ENCODE results near the gene NTN3. TPM values are rescaled to one million over a fixed set of nuclear protein-coding genes. Genes with fewer than 3 reads are reported as not detected.
A peak's percentile ranks its signal among the peaks of the same experiment; 100 is the strongest.

NTN3 gene
- total and polyA plus RNA-seq, 2 of the 4 experiments (the other 2 are of a cell fraction) = 0.18 to 0.38 TPM

- Histone ChIP-seq H2BK15ac (ENCODE audit: low read depth, low read length) (no peak overlapping the region), H3K18ac (ENCODE audit: low read depth, low read length) (no peak overlapping the region), H3K4me2 (ENCODE audit: low read depth, low read length) (no peak overlapping the region), H3K56ac (ENCODE audit: extremely low read depth, insufficient read depth, low read length) (no peak overlapping the region), H3K23ac (ENCODE audit: low read depth, low read length) (peak overlapping the region; percentile 43; the same call in 1 of the 2 replicates), H3K79me1 (ENCODE audit: low read depth in 1 of 2, low read length in 2 of 2) (peaks cover 37 to 67% of the 10 kb centered on the region in 2 experiments), H2AK9ac (replicated peaks; ENCODE audit: low read depth, low read length, poor library complexity) (peak overlapping the region; percentile 25), H3K36me3 (ENCODE audit: control insufficient read depth, insufficient read depth, low read length) (no peaks in the 10 kb centered on the region), H3K27ac (ENCODE audit: insufficient read depth, low read length) (no peak overlapping the region), H2BK120ac (ENCODE audit: low read depth, low read length) (no peak overlapping the region), H2AFZ (replicated peaks; ENCODE audit: low read length, poor library complexity) (no peak overlapping the region), H3K9me3 (ENCODE audit: control insufficient read depth, insufficient read depth, low read length) (no peaks in the 10 kb centered on the region), H4K8ac (ENCODE audit: low read depth in 2 of 2, low read length in 2 of 2) (no peak overlapping the region), H3K4me1 (ENCODE audit: control insufficient read depth, insufficient read depth, low read length) (peaks cover 28% of the 10 kb centered on the region), H3K9ac (ENCODE audit: low read depth, low read length) (no peak overlapping the region), H3K14ac (replicated peaks; ENCODE audit: low read depth, low read length) (no peak overlapping the region), H3K4me3 (ENCODE audit: insufficient read depth, low read depth, low read length) (no peak overlapping the region), H3K9me1 (ENCODE audit: insufficient read depth, low read length) (peaks cover 11% of the 10 kb centered on the region; the same call in 1 of the 2 replicates), H4K5ac (ENCODE audit: low read depth, low read length) (no peak overlapping the region), H3K4ac (ENCODE audit: low read depth, low read length) (0 out of 2 replicates have a peak overlapping the region, but pooled peaks have one; percentile 20), H4K91ac (ENCODE audit: insufficient read depth, low read depth, low read length) (peak overlapping the region; percentile 36; the same call in 1 of the 2 replicates), H4K20me1 (ENCODE audit: insufficient read depth, low read length) (peaks cover 14% of the 10 kb centered on the region), H2AK5ac (ENCODE audit: low read depth, low read length) (no peak overlapping the region), H2BK20ac (ENCODE audit: low read depth, low read length) (no peak overlapping the region), H2BK5ac (ENCODE audit: low read depth, low read length, poor library complexity, severe bottlenecking) (no peak overlapping the region), H3K27me3 (ENCODE audit: control insufficient read depth, insufficient read depth, low read length) (no peaks in the 10 kb centered on the region)
- intact Hi-C loops (cut with micrococcal nuclease) = no loop called here
- dilution Hi-C loops (cut with HindIII; ENCODE audit: low sequenced_read_pairs, unreplicated experiment) = no loop called here
- no TSS peak for BruUV-seq (replicated peaks)
- no peak for DNase-seq
- TF ChIP-seq POLR2A (IDR thresholded peaks at IDR 0.05; ENCODE audit: low read depth, low read length) (no peak), CTCF (conservative IDR thresholded peaks at IDR 0.05; ENCODE audit: low read depth, low read length) (no peak), MAZ (IDR thresholded peaks at IDR 0.05; ENCODE audit: borderline replicate concordance, low read depth, low read length) (no peak), RCOR1 (IDR thresholded peaks at IDR 0.05; ENCODE audit: insufficient replicate concordance, low read length) (no peak), RFX5 (IDR thresholded peaks at IDR 0.05; ENCODE audit: low read depth, low read length) (no peak), SMC3 (IDR thresholded peaks at IDR 0.05; ENCODE audit: low read depth, low read length) (no peak), MXI1 (IDR thresholded peaks at IDR 0.05; ENCODE audit: borderline replicate concordance, low read depth, low read length) (no peak), ELK1 (IDR thresholded peaks at IDR 0.05; ENCODE audit: borderline replicate concordance, low read depth, low read length) (no peak), FOS (IDR thresholded peaks at IDR 0.05; ENCODE audit: low read depth, low read length) (no peak), USF2 (IDR thresholded peaks at IDR 0.05; ENCODE audit: low read depth, low read length) (no peak), MAFK (IDR thresholded peaks at IDR 0.05; ENCODE audit: low read depth, low read length) (no peak), RAD21 (IDR thresholded peaks at IDR 0.05; ENCODE audit: low read length) (no peak), BHLHE40 (IDR thresholded peaks at IDR 0.05; ENCODE audit: low read depth, low read length) (no peak), NFE2L2 (IDR thresholded peaks at IDR 0.05; ENCODE audit: low read depth, low read length) (no peak)
- CTCF ChIA-PET = no interaction called here
- POLR2A ChIA-PET (ENCODE audit: unreplicated experiment) = interaction anchor here (0.6 kb wide), 1 partner anchor 243 kb away, joined by 3 read pairs; no protein-coding TSS in a partner anchor
- in situ Hi-C loops (cut with MboI; ENCODE audit: low sequenced_read_pairs) = no loop called here
- WGBS, 2 experiments (ENCODE audit: extremely low coverage in 2 of 2, insufficient read length in 1 of 2) = 87% methylated on average over 7 of the region's 16 CpGs; no CpG with 5 or more reads in 1 of the 2 experiments
- no peak for ATAC-seq (ENCODE audit: low read depth)
These were observed 13.1 kb downstream of the NTN3 start for GRCh38 chr16:2483939-2484897.

All from IMR-90 (cell line).